ENCODE data around the gene TBC1D14. TPM values are rescaled to one million over a fixed set of nuclear protein-coding genes. Genes with fewer than 3 reads are reported as not detected.

The TBC1D14 gene
- total RNA-seq, 1 experiment from 2014 or later: 44.3 TPM

GRCh38 chr4:6898763-6899162 is 10.9 kb upstream of the TBC1D14 start:
- H3K4me3 ChIP-seq (ENCODE audit: low read depth, low read length, poor library complexity, severe bottlenecking): no peak overlapping the region
- H3K27ac ChIP-seq (ENCODE audit: low read depth, low read length, poor library complexity, severe bottlenecking): no peak overlapping the region
- intact Hi-C loops (cut with micrococcal nuclease; ENCODE audit: unreplicated experiment): no loop called here
- no peaks in the 10 kb centered on the region for H3K36me3 ChIP-seq (ENCODE audit: insufficient read depth, low read length, poor library complexity, severe bottlenecking)
- DNase-seq (ENCODE audit: low spot score): no peak
- no TSS peak for BruUV-seq (replicated peaks)
- TF ChIP-seq CTCF (conservative IDR thresholded peaks at IDR 0.05; ENCODE audit: low read depth, low read length) (no peak), EZH2 (IDR thresholded peaks at IDR 0.05; ENCODE audit: borderline replicate concordance, low read depth, low read length, poor library complexity, severe bottlenecking) (no peak)
- no peaks in the 10 kb centered on the region for H3K4me1 ChIP-seq (ENCODE audit: insufficient read depth, low read length, poor library complexity, severe bottlenecking)
- CTCF ChIA-PET: no interaction called here
- no peaks in the 10 kb centered on the region for H3K9me3 ChIP-seq (ENCODE audit: low read depth, low read length, poor library complexity, severe bottlenecking)
- POLR2A ChIA-PET (ENCODE audit: low non-redundant PET): no interaction called here
- no peaks in the 10 kb centered on the region for H3K27me3 ChIP-seq (replicated peaks; ENCODE audit: insufficient read depth, low read depth, low read length, poor library complexity)

DNA sequence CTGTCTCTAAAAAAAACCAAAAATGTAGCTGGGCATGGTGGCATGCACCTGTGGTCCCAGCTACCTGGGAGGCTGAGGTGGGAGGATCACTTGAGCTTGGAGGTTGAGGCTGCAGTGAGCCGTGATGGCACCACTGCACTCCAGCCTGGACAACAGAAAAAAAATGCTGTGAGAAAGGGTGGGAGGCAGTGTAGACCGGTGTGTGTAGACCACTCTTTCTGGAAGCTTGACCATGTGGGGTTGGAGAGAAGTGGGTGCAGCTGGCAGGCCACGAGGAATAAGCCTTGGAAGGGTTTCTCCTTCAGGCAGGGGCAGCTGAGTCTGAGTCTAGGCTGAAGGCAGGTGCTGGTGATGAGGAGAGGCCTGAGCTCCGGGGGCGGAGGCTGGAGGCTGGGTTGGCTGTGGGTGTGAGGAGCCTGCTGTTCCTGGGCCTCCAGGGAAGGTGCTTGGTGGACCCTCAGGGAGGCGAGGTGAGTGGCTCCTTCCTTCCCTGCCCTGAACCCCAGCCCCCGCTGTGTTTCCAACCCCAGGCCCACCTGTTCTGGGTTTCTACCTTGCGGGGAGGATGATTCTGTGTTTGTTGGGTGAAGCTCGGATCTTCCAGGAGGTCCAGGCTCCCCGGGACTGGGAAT is 9.3 kb upstream of the TBC1D14 start:
- H3K9me3 ChIP-seq (ENCODE audit: low read depth, low read length, poor library complexity, severe bottlenecking): no peaks in the 10 kb centered on the region
- no peak overlapping the region for H3K4me3 ChIP-seq (ENCODE audit: low read depth, low read length, poor library complexity, severe bottlenecking)
- ChIA-PET CTCF (no interaction called here), POLR2A (ENCODE audit: low non-redundant PET) (interaction anchor here (0.6 kb wide), 1 partner anchor 827 kb away, joined by 3 read pairs; no protein-coding TSS in a partner anchor)
- DNase-seq (ENCODE audit: low spot score): no peak
- no TSS peak for BruUV-seq (replicated peaks)
- no peaks in the 10 kb centered on the region for H3K27me3 ChIP-seq (replicated peaks; ENCODE audit: insufficient read depth, low read depth, low read length, poor library complexity)
- intact Hi-C loops (cut with micrococcal nuclease; ENCODE audit: unreplicated experiment): loop anchor here (10.0 kb wide), 1 partner anchor 175 kb away; no protein-coding TSS in a partner anchor
- TF ChIP-seq CTCF (conservative IDR thresholded peaks at IDR 0.05; ENCODE audit: low read depth, low read length) (no peak), EZH2 (IDR thresholded peaks at IDR 0.05; ENCODE audit: borderline replicate concordance, low read depth, low read length, poor library complexity, severe bottlenecking) (no peak)
- no peaks in the 10 kb centered on the region for H3K4me1 ChIP-seq (ENCODE audit: insufficient read depth, low read length, poor library complexity, severe bottlenecking)
- H3K27ac ChIP-seq (ENCODE audit: low read depth, low read length, poor library complexity, severe bottlenecking): no peak overlapping the region
- no peaks in the 10 kb centered on the region for H3K36me3 ChIP-seq (ENCODE audit: insufficient read depth, low read length, poor library complexity, severe bottlenecking)

- no peaks in the 10 kb centered on the region for H3K9me3 ChIP-seq (ENCODE audit: low read depth, low read length, poor library complexity, severe bottlenecking)
- TF ChIP-seq EZH2 (IDR thresholded peaks at IDR 0.05; ENCODE audit: borderline replicate concordance, low read depth, low read length, poor library complexity, severe bottlenecking): no peak
- TF ChIP-seq CTCF (conservative IDR thresholded peaks at IDR 0.05; ENCODE audit: low read depth, low read length): no peak
- ChIA-PET CTCF (no interaction called here), POLR2A (ENCODE audit: low non-redundant PET) (no interaction called here)
- no peak overlapping the region for H3K27ac ChIP-seq (ENCODE audit: low read depth, low read length, poor library complexity, severe bottlenecking)
- no peaks in the 10 kb centered on the region for H3K4me1 ChIP-seq (ENCODE audit: insufficient read depth, low read length, poor library complexity, severe bottlenecking)
- no TSS peak for BruUV-seq (replicated peaks)
- no peaks in the 10 kb centered on the region for H3K27me3 ChIP-seq (replicated peaks; ENCODE audit: insufficient read depth, low read depth, low read length, poor library complexity)
- H3K36me3 ChIP-seq (ENCODE audit: insufficient read depth, low read length, poor library complexity, severe bottlenecking): no peaks in the 10 kb centered on the region
- no peak for DNase-seq (ENCODE audit: low spot score)
- intact Hi-C loops (cut with micrococcal nuclease; ENCODE audit: unreplicated experiment): loop anchor here (10.0 kb wide), 1 partner anchor 174 kb away; no protein-coding TSS in a partner anchor
- no peak overlapping the region for H3K4me3 ChIP-seq (ENCODE audit: low read depth, low read length, poor library complexity, severe bottlenecking)
These were observed 8.7 kb upstream of the TBC1D14 start for GRCh38 chr4:6900956-6901355.
